Measurements from ENCODE around the gene WWC2. TPM values are rescaled to one million over a fixed set of nuclear protein-coding genes. Genes with fewer than 3 reads are reported as not detected.

WWC2 gene
- total and polyA plus RNA-seq, 10 donors, result 1.4 to 32.0 (median 19.3) TPM

DNA sequence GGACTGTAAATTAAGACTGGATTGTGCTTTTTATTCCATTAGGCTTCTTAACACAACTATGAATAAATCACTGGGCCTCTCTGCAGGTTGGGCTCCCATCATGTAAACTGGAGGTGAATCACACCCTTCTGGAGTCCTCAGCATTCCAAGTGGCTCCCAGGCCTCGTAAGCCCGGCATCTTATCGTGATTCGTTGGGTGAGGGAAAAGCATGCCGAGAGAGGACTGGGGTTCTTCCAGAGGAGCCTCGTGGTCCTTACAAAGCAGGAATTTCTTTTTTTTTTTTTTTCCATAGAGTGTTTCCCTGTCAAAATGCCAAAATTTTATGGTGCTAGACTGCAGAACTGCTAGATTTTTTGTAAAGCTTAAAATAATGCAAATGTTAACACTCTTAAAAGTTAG, 201.0 kb downstream of the WWC2 start:
- H3K4me1 ChIP-seq, result no peaks in the 10 kb centered on the region
- no peaks in the 10 kb centered on the region for H3K9me3 ChIP-seq
- DNase-seq, result no peak
- peaks cover 0 to 12% (median 0%) of the 10 kb centered on the region in 6 donors for H3K36me3 ChIP-seq
- no peak overlapping the region for H3K27ac ChIP-seq
- WGBS, 5 donors, result 76 to 88% (median 80%) methylated on average over 6 of the region's 6 CpGs
- H3K27me3 ChIP-seq (replicated peaks in 1 of 7), result no peaks in the 10 kb centered on the region
- TF ChIP-seq, protein P1, sequence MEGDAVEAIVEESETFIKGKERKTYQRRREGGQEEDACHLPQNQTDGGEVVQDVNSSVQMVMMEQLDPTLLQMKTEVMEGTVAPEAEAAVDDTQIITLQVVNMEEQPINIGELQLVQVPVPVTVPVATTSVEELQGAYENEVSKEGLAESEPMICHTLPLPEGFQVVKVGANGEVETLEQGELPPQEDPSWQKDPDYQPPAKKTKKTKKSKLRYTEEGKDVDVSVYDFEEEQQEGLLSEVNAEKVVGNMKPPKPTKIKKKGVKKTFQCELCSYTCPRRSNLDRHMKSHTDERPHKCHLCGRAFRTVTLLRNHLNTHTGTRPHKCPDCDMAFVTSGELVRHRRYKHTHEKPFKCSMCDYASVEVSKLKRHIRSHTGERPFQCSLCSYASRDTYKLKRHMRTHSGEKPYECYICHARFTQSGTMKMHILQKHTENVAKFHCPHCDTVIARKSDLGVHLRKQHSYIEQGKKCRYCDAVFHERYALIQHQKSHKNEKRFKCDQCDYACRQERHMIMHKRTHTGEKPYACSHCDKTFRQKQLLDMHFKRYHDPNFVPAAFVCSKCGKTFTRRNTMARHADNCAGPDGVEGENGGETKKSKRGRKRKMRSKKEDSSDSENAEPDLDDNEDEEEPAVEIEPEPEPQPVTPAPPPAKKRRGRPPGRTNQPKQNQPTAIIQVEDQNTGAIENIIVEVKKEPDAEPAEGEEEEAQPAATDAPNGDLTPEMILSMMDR (IDR thresholded peaks at IDR 0.05 in 8 of 11, conservative IDR thresholded peaks at IDR 0.05 in 3 of 11), result no peak
- no peak for TF ChIP-seq POLR2AphosphoS5 (IDR thresholded peaks at IDR 0.05)
- no peak overlapping the region for H3K4me3 ChIP-seq
- intact Hi-C loops (cut with DNase I; ENCODE audit: low total_unique reads), result no loop called here

DNA sequence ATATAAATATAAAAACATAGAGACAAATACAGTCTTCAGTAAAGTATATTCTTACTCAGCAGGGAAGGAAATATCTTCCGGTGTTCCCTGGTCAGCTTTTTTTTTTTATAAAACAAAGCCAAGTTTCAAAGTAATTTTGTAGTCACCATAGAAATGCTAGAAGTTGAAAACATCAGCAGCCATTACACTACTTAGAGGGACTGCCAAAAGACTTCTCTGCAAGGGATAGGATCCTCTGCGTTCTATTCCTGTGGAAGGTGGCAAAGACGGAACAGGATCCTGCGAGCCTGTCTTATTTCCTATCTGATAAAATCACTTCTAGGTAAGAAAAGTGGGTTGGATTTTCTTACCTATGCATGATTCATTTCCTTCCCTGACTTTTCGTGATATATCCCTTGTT, 201.6 kb downstream of the WWC2 start:
- intact Hi-C loops (cut with DNase I; ENCODE audit: low total_unique reads), result no loop called here
- TF ChIP-seq POLR2AphosphoS5 (IDR thresholded peaks at IDR 0.05) (no peak), POLR2A (IDR thresholded peaks at IDR 0.05) (no peak)
- TF ChIP-seq, protein P1 (IDR thresholded peaks at IDR 0.05 in 8 of 11, conservative IDR thresholded peaks at IDR 0.05 in 3 of 11), result no peak
- no peak for DNase-seq
- H3K9me3 ChIP-seq, result no peaks in the 10 kb centered on the region
- 67 to 78% (median 70%) methylated on average over 5 of the region's 5 CpGs for WGBS, 5 donors
- no peak overlapping the region for H3K27ac ChIP-seq
- H3K27me3 ChIP-seq (replicated peaks in 1 of 7), result no peaks in the 10 kb centered on the region
- H3K4me1 ChIP-seq, result no peaks in the 10 kb centered on the region
- peaks cover 0 to 6% (median 0%) of the 10 kb centered on the region in 6 donors for H3K36me3 ChIP-seq
- H3K4me3 ChIP-seq, result no peak overlapping the region

DNA sequence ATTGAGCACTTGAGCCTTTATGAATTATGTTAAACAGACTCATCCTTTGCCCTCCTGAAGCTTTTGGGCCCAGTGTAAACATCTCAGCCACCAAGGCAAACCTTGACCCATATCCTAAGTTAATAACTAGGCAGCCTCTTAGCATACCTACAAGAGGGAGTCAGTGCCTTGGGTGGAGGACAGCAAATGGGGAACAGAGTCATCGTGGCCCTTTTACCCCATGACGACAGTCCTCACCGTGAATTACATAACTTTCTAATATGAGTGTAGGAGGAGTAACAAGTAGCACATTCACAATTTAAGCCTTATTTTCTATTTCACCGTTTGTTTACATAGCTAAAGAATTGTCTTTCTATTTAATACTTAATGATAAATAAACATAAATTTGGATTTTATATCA, 204.2 kb downstream of the WWC2 start:
- H3K9me3 ChIP-seq, result no peaks in the 10 kb centered on the region
- no peaks in the 10 kb centered on the region for H3K36me3 ChIP-seq
- H3K4me1 ChIP-seq, result no peaks in the 10 kb centered on the region
- WGBS, 5 donors, result 69 to 96% (median 75%) methylated on average over 4 of the region's 4 CpGs
- H3K27ac ChIP-seq, result no peak overlapping the region
- intact Hi-C loops (cut with DNase I; ENCODE audit: low total_unique reads), result no loop called here
- TF ChIP-seq POLR2AphosphoS5 (IDR thresholded peaks at IDR 0.05), result no peak
- TF ChIP-seq, protein P1 (IDR thresholded peaks at IDR 0.05 in 8 of 11, conservative IDR thresholded peaks at IDR 0.05 in 3 of 11), result no peak
- no peak overlapping the region for H3K4me3 ChIP-seq
- no peaks in the 10 kb centered on the region for H3K27me3 ChIP-seq (replicated peaks in 1 of 7)
- no peak for DNase-seq

DNA sequence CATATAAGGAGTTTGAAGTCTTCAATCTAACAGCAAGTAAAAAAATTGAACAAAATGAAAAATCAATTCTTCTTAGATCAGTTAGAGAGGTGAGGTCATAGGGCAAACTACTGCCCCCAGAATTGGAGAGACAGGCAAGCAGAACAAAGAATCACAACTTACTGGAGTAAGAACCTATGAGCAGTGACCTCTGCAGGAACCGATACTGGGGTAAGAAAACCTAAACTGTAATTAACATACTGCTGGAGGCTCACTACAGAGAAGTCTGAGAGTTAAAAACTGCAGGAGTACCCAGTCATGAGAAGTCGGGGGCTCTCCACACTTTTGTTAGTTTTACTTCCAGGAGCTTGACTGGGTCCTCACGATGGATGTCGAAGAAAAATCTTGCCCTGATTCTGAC, 205.0 kb downstream of the WWC2 start:
- no peaks in the 10 kb centered on the region for H3K27me3 ChIP-seq (replicated peaks in 1 of 7)
- no peak overlapping the region for H3K27ac ChIP-seq
- no peaks in the 10 kb centered on the region for H3K9me3 ChIP-seq
- DNase-seq, result no peak
- TF ChIP-seq POLR2AphosphoS5 (IDR thresholded peaks at IDR 0.05) (no peak), POLR2A (IDR thresholded peaks at IDR 0.05) (no peak)
- TF ChIP-seq, protein P1 (IDR thresholded peaks at IDR 0.05 in 8 of 11, conservative IDR thresholded peaks at IDR 0.05 in 3 of 11), result no peak
- intact Hi-C loops (cut with DNase I; ENCODE audit: low total_unique reads), result no loop called here
- 85 to 97% (median 94%) methylated on average over 4 of the region's 4 CpGs for WGBS, 5 donors
- H3K4me3 ChIP-seq, result no peak overlapping the region
- H3K4me1 ChIP-seq, result no peaks in the 10 kb centered on the region
- H3K36me3 ChIP-seq, result no peaks in the 10 kb centered on the region
